ENCODE measurements around the gene OSTF1.

The OSTF1 gene

DNA sequence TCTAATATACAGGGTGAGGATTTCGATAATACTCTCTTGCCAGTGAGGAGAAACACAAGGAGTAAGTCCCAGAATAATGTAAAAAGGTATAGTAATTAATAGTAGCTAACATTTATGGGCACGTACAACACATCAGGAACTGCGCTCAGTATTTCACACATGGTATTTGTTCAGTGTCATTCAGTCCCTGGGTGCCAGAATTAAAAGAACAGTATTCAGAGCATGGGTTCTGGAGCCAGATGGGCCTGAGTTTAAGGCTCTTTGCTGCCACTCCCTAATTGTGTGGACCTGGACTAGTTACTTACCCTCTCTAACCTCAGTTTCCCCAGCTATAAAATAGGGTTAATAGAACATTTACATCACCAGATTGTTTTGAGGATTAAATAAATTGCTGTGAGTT, 16.3 kb downstream of the OSTF1 start:
- Histone ChIP-seq H3K9ac (ENCODE audit: low read length) (no peak overlapping the region), H3K36me3 (ENCODE audit: control insufficient read depth, insufficient read depth, low read length) (no peaks in the 10 kb centered on the region), H3K9me3 (ENCODE audit: control insufficient read depth, insufficient read depth, low read depth, low read length) (no peaks in the 10 kb centered on the region), H3K27me3 (ENCODE audit: control insufficient read depth, insufficient read depth, low read length) (no peaks in the 10 kb centered on the region), H3K4me3 (ENCODE audit: low read depth, low read length) (no peak overlapping the region), H3K27ac (ENCODE audit: low read depth, low read length) (no peak overlapping the region), H3K4me1 (ENCODE audit: control insufficient read depth, insufficient read depth, low read length) (peaks cover 7% of the 10 kb centered on the region)

- H3K27me3 ChIP-seq (ENCODE audit: control insufficient read depth, insufficient read depth, low read length), result no peaks in the 10 kb centered on the region
- H3K9me3 ChIP-seq (ENCODE audit: control insufficient read depth, insufficient read depth, low read depth, low read length), result no peaks in the 10 kb centered on the region
- no peak overlapping the region for H3K27ac ChIP-seq (ENCODE audit: low read depth, low read length)
- H3K4me1 ChIP-seq (ENCODE audit: control insufficient read depth, insufficient read depth, low read length), result peaks cover 7% of the 10 kb centered on the region
- H3K36me3 ChIP-seq (ENCODE audit: control insufficient read depth, insufficient read depth, low read length), result no peaks in the 10 kb centered on the region
- no peak overlapping the region for H3K4me3 ChIP-seq (ENCODE audit: low read depth, low read length)
- no peak overlapping the region for H3K9ac ChIP-seq (ENCODE audit: low read length)
These were observed 16.8 kb downstream of the OSTF1 start for GRCh38 chr9:75105019-75105540.

DNA sequence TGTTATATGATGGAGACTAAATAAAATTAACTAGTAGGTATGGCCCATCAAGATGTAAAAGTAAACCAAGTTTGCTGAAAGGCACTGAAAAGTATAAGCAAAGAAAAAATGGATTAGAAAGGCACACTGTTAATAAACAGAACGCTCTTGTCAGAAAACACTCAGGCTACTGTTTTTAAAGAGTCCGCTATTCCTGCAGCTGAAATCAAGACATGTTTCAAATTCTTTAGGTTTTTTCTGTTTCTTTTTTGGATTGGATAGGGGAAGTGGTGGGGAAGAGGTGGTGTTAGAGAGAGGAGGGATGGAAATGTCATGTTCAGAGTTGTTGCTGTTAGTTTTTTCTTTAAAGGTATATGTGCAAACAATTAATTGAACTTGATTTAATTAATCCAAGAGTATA, 17.5 kb downstream of the OSTF1 start:
- peaks cover 7% of the 10 kb centered on the region for H3K4me1 ChIP-seq (ENCODE audit: control insufficient read depth, insufficient read depth, low read length)
- H3K4me3 ChIP-seq (ENCODE audit: low read depth, low read length), result no peak overlapping the region
- no peak overlapping the region for H3K27ac ChIP-seq (ENCODE audit: low read depth, low read length)
- H3K27me3 ChIP-seq (ENCODE audit: control insufficient read depth, insufficient read depth, low read length), result no peaks in the 10 kb centered on the region
- H3K9ac ChIP-seq (ENCODE audit: low read length), result no peak overlapping the region
- no peaks in the 10 kb centered on the region for H3K9me3 ChIP-seq (ENCODE audit: control insufficient read depth, insufficient read depth, low read depth, low read length)
- H3K36me3 ChIP-seq (ENCODE audit: control insufficient read depth, insufficient read depth, low read length), result no peaks in the 10 kb centered on the region

DNA sequence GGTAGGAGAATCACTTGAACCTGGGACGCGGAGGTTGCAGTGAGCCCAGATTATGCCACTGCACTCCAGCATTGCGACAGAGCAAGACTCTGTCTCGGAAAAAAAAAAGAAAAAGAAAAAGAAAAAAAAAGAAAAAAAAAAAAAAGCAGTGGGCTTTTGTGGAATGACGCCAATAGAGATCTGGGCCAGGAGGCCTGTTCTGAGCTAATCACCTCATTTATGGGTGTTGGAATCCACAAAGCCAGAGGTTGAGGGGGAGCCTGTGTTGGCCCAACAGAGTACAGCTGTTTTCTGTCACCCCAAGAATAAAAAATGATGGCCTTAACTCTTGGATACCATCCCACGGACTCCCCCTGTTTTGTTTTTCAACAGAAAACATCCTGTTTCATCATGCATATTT, 18.5 kb downstream of the OSTF1 start:
- Histone ChIP-seq H3K9me3 (ENCODE audit: control insufficient read depth, insufficient read depth, low read depth, low read length) (no peaks in the 10 kb centered on the region), H3K4me1 (ENCODE audit: control insufficient read depth, insufficient read depth, low read length) (no peaks in the 10 kb centered on the region), H3K36me3 (ENCODE audit: control insufficient read depth, insufficient read depth, low read length) (no peaks in the 10 kb centered on the region), H3K9ac (ENCODE audit: low read length) (no peak overlapping the region), H3K4me3 (ENCODE audit: low read depth, low read length) (no peak overlapping the region), H3K27me3 (ENCODE audit: control insufficient read depth, insufficient read depth, low read length) (no peaks in the 10 kb centered on the region), H3K27ac (ENCODE audit: low read depth, low read length) (no peak overlapping the region)

- Histone ChIP-seq H3K9me3 (ENCODE audit: control insufficient read depth, insufficient read depth, low read depth, low read length) (no peaks in the 10 kb centered on the region), H3K36me3 (ENCODE audit: control insufficient read depth, insufficient read depth, low read length) (no peaks in the 10 kb centered on the region), H3K4me1 (ENCODE audit: control insufficient read depth, insufficient read depth, low read length) (no peaks in the 10 kb centered on the region), H3K27me3 (ENCODE audit: control insufficient read depth, insufficient read depth, low read length) (no peaks in the 10 kb centered on the region), H3K9ac (ENCODE audit: low read length) (no peak overlapping the region), H3K4me3 (ENCODE audit: low read depth, low read length) (no peak overlapping the region), H3K27ac (ENCODE audit: low read depth, low read length) (no peak overlapping the region)
These were observed 20.3 kb downstream of the OSTF1 start for GRCh38 chr9:75108571-75108970.

DNA sequence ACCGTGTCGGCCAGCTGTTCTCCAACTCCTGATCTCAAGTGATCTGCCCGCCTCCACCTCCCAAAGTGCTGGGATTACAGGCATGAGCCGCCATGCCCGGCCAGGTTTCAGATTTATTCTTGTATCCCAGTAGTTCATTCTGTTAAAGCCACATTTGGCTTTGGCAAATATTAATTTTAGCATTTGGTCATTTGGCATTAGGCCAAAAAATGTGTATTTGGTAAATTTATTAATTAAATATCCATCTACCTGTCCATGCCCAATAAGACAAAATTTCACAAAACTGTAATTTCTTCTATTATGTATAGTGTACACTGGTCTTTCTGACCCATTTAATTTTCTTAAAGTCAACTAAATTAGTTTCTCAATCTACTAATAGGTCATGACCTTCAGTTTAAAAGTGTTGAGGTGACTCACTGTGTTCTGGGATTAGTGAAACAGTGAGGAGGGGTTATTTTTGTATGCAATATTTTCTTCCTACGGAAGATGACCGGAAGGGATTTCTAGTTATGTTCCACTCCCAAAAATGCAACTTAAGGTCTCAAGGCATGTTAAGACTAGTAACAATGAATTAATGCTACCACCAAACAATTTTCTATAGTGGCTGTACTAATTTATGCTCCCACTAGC, 21.0 kb downstream of the OSTF1 start:
- Histone ChIP-seq H3K36me3 (ENCODE audit: control insufficient read depth, insufficient read depth, low read length) (no peaks in the 10 kb centered on the region), H3K9me3 (ENCODE audit: control insufficient read depth, insufficient read depth, low read depth, low read length) (no peaks in the 10 kb centered on the region), H3K9ac (ENCODE audit: low read length) (no peak overlapping the region), H3K27me3 (ENCODE audit: control insufficient read depth, insufficient read depth, low read length) (no peaks in the 10 kb centered on the region), H3K4me3 (ENCODE audit: low read depth, low read length) (no peak overlapping the region), H3K4me1 (ENCODE audit: control insufficient read depth, insufficient read depth, low read length) (no peaks in the 10 kb centered on the region), H3K27ac (ENCODE audit: low read depth, low read length) (no peak overlapping the region)

DNA sequence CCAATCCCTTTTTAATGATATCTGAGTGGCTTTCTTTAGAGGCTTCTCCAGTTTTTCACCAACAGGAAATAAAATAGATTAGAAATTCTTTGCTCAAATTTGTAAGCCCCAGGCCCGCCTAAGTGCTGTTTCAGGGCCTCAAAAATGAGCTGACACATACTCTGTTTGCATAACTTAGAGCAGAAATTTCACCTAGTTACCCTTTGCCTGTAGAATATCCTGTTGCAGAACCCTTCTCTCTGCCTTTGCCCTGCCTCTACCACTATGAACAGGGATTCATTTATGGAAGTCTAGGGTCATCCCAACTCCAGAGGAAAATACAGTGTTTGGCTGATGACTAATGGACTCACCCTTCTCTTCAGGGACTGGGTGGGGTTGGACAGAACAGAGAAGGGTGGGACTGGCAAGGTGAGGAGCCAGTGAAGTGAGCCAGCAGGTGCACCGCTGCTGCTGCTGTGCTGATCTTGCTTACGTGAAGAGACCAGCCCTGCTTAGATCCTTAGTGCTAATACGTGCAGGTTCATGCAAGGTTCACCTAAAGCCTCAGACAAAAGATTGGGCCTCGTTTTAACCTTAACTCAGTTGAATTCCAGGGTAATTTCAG, 22.8 kb downstream of the OSTF1 start:
- no peaks in the 10 kb centered on the region for H3K36me3 ChIP-seq (ENCODE audit: control insufficient read depth, insufficient read depth, low read length)
- H3K4me1 ChIP-seq (ENCODE audit: control insufficient read depth, insufficient read depth, low read length), result no peaks in the 10 kb centered on the region
- no peak overlapping the region for H3K9ac ChIP-seq (ENCODE audit: low read length)
- no peak overlapping the region for H3K4me3 ChIP-seq (ENCODE audit: low read depth, low read length)
- H3K27ac ChIP-seq (ENCODE audit: low read depth, low read length), result no peak overlapping the region
- no peaks in the 10 kb centered on the region for H3K27me3 ChIP-seq (ENCODE audit: control insufficient read depth, insufficient read depth, low read length)
- no peaks in the 10 kb centered on the region for H3K9me3 ChIP-seq (ENCODE audit: control insufficient read depth, insufficient read depth, low read depth, low read length)

- Histone ChIP-seq H3K9me3 (ENCODE audit: control insufficient read depth, insufficient read depth, low read depth, low read length) (no peaks in the 10 kb centered on the region), H3K4me3 (ENCODE audit: low read depth, low read length) (no peak overlapping the region), H3K36me3 (ENCODE audit: control insufficient read depth, insufficient read depth, low read length) (no peaks in the 10 kb centered on the region), H3K27me3 (ENCODE audit: control insufficient read depth, insufficient read depth, low read length) (no peaks in the 10 kb centered on the region), H3K4me1 (ENCODE audit: control insufficient read depth, insufficient read depth, low read length) (no peaks in the 10 kb centered on the region), H3K9ac (ENCODE audit: low read length) (no peak overlapping the region), H3K27ac (ENCODE audit: low read depth, low read length) (no peak overlapping the region)
These were observed 24.5 kb downstream of the OSTF1 start for GRCh38 chr9:75112789-75113188.

- Histone ChIP-seq H3K9me3 (ENCODE audit: control insufficient read depth, insufficient read depth, low read depth, low read length) (no peaks in the 10 kb centered on the region), H3K27me3 (ENCODE audit: control insufficient read depth, insufficient read depth, low read length) (no peaks in the 10 kb centered on the region), H3K4me3 (ENCODE audit: low read depth, low read length) (no peak overlapping the region), H3K27ac (ENCODE audit: low read depth, low read length) (no peak overlapping the region), H3K36me3 (ENCODE audit: control insufficient read depth, insufficient read depth, low read length) (0 out of 2 replicates have a peak, but pooled peaks cover 3% of the 10 kb centered on the region), H3K9ac (ENCODE audit: low read length) (no peak overlapping the region), H3K4me1 (ENCODE audit: control insufficient read depth, insufficient read depth, low read length) (no peaks in the 10 kb centered on the region)
These were observed 28.0 kb downstream of the OSTF1 start for GRCh38 chr9:75116306-75116705.

DNA sequence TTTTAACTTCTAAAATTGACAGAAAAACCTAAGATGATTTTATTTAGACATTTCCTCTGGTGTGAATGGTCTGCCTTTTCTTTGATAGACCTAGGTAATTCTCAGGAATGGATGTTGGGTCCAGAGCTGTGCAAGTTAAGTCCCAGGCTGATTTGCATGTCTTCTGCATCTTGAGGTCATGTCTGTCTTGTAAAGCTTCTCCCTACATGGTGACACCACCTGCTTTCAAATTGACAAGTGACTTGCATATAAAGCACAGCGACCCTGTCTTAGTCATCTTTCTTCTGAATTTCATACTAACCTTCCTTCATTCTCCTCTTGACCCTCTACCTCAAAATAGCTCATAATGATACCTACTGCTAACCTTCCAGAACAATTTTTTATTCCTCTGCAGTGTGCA, 29.2 kb downstream of the OSTF1 start:
- Histone ChIP-seq H3K9ac (ENCODE audit: low read length) (no peak overlapping the region), H3K36me3 (ENCODE audit: control insufficient read depth, insufficient read depth, low read length) (0 out of 2 replicates have a peak, but pooled peaks cover 3% of the 10 kb centered on the region), H3K4me1 (ENCODE audit: control insufficient read depth, insufficient read depth, low read length) (peaks cover 13% of the 10 kb centered on the region), H3K27ac (ENCODE audit: low read depth, low read length) (no peak overlapping the region), H3K9me3 (ENCODE audit: control insufficient read depth, insufficient read depth, low read depth, low read length) (no peaks in the 10 kb centered on the region), H3K4me3 (ENCODE audit: low read depth, low read length) (no peak overlapping the region), H3K27me3 (ENCODE audit: control insufficient read depth, insufficient read depth, low read length) (no peaks in the 10 kb centered on the region)

DNA sequence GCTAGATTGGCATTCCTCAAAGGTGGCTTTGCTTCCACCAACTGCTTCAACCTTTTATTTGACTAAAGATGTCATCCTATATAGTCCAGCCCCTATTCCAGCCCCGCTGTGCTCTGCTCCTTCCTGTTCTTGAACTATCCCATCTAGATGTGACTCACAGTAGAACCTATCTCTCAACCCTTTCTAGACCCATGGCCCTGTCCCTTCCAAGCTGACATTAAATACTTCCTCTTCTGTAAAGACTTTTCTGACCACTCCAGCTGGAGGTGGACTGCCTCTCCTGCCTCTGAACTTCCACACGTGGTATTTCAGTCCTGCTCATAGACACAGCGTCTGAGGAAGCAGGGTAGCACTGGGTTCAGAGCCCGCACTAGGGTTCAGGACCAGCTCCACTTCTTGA, 32.4 kb downstream of the OSTF1 start:
- peaks cover 13% of the 10 kb centered on the region for H3K4me1 ChIP-seq (ENCODE audit: control insufficient read depth, insufficient read depth, low read length)

More for the DNA sequence above, 32.4 kb downstream of the OSTF1 start:
- H3K9me3 ChIP-seq (ENCODE audit: control insufficient read depth, insufficient read depth, low read depth, low read length), result no peaks in the 10 kb centered on the region
- H3K27me3 ChIP-seq (ENCODE audit: control insufficient read depth, insufficient read depth, low read length), result no peaks in the 10 kb centered on the region
- H3K4me3 ChIP-seq (ENCODE audit: low read depth, low read length), result no peak overlapping the region
- no peak overlapping the region for H3K9ac ChIP-seq (ENCODE audit: low read length)
- 0 out of 2 replicates have a peak, but pooled peaks cover 3% of the 10 kb centered on the region for H3K36me3 ChIP-seq (ENCODE audit: control insufficient read depth, insufficient read depth, low read length)
- no peak overlapping the region for H3K27ac ChIP-seq (ENCODE audit: low read depth, low read length)
